HG03139 (cell line): ENCODE data around the gene TRIM40.

Source experiments
- ATAC-seq: cut with Tn5 transposase; IDR thresholded peaks from one replicate; pipeline ENCODE4 v1.9.1; 2021; ENCODE audit not compliant: unreplicated experiment

The TRIM40 gene

GRCh38 chr6:30194797-30195690 is 59.1 kb downstream of the TRIM40 start:
- ATAC-seq: no peak

DNA sequence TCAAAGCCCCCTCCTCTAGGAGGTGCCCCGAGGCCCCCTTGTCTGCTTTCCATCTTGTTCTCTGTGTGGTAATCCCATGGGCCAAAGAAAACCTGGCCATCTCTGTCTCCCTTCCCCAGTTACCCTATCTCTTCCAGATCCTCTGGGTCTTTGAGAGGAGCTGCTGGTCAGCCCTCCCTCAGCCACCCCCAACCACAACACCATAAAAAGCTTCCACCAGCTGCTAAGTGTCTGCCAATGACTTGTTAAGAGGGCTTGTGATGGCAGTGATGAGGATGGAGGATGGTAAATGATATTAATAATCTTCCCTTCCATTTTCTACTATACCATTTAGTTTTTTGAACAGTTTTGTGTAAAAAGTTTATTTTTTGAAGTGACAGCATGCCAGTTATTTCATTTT is 60.0 kb downstream of the TRIM40 start:
- ATAC-seq: no peak

DNA sequence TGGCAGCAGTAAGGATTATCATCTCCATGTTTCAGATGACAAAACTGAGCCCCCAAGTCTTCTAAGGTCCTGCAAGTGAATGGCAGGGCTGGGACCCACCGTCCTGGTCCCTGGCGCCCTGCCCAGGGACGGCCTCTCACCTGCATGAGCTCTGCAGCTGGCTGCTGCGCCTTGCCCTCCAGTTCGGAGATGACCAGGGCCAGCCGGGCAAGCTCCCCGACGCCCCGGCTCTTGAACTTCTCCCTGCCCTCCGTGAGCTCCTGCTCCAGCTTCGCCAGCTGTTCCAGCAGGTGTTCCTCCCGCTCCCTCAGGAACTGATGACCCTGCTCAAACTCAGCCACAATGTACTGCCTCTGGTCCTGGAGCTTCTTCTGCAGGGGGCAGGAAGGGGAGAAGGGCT is 60.4 kb downstream of the TRIM40 start:
- ATAC-seq: no peak
